COLO668 (cell line): ENCODE data around the gene TRIM27.
"Not testable (repeated sequence)": the region's sequence is repeated elsewhere in the genome, so short reads cannot be mapped to it uniquely, and the experiment has no call there.

Experiments used
- DNase-seq: peaks from one replicate; lab custom pipeline; 2025; ENCODE audit not compliant: unreplicated experiment; lab: John Stamatoyannopoulos, UW

The TRIM27 gene

DNA sequence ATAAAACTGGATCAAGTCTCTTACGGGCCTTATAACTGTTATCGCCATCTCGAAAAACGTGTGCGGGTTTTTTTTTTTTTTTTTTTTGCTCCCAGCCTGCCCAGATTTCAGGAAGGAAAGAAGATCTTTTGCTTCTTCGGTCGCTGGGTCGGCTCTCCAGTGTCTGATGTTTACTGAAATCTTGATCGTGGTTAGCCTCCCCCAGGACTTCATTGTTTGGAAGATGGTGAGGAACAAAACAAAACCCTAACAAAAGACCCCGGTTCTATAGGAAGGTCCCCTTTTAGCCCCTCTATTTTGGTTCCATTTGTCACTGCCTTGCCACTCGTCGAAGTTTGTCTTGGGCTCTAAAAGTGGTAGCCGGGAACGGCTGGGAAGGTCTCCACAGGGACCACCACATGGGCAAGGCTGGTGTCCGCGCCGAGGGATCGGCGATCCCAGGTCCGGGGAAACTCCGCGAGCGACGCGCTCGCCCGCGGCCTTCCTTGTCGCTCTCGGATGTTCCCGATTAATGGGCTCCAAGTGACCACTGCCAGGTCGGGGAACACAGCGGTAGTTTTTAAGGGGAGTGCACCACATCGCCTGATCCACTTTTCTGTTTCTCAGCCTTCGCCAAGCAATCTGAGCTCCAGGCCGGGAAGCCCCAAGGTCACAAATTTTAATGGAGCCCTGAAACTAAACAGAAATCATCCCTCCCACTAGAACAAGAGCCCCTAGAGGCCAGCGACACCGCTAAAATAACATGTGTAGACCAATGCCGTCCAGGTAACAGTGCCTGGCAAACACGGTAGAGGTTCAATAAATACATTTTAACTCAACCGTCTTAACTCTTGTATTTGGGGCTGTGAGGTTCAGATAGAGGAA is 27.0 kb downstream of the TRIM27 start:
- DNase-seq: peak; percentile 55

DNA sequence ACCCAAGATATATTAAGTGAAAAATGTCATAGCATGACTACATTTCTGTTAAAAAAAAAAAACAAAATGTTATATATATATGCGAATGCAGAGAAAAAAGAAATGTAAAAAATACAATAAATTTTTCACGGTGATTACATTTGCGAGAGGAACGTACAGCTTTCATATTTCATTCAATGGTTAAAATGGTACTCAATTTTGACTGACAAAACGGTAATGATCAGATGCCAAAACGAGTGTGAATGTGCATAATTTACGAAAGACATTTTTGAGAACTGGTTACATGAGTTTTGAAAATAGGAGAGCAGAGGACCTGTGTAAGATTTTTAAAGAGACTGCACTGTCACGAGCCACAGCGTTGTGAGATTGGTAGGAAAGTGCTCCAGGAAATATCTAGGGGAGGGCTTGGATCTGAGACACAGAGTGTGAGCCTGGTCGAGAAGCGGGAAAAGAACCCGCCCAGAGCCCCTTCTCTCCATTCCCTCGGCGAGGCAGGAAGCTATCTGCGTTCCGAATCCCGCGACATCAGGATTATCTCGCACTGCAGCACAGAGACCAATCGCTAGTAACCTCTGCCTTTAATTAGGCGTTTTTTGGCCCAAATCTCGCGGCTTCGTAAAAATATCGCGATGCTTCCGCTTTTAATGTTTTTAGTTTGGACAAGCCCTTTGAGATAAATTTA is 28.5 kb downstream of the TRIM27 start:
- DNase-seq: peak; percentile 81

DNA sequence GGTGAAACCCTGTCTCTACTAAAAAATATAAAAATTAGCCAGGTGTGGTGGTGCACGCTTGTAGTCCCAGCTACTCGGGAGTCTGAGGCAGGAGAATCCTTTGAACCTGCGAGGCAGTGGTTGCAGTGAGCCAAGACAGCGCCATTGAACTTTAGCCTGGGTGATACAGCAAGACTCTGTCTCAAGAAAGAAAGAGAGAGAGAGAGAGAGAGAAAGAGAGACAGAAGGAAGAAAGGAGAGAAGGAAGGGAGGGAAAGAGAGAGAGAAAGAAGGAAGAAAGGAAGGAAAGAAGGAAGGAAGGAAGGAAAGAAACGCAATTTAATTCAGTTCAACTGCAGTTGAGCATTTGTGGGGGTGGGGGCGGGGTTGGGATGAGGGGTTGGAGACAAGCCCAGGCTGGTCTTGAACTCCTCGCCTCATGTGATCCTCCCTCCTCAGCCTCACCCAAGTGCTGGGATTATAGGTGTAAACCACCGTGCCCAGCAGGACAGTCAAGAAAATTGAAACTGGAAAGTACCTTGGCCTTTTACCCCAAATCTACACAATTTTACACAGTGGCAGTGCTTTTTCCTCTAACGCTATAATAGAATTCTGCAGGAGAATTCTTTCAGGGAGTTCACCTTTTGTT is 30.5 kb downstream of the TRIM27 start:
- no peak for DNase-seq

DNA sequence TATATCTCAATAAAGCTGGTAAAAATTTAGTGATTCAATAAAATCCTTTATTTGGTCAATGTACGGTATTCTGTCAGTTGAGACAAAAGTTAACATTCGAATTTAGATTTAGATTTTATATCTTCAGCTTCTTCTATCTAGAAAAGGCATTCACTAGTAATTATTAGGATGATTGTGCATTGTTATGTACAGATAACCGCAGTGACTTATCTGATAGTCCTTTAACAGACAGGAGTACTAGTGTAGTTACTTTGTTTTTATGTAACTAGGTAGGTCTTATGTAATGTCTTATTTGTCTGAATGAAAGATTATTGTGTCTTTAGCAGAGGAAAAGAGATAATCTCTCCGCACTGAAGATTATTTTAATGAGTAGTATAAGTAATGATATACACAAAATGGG is 31.3 kb downstream of the TRIM27 start:
- DNase-seq: no peak

DNA sequence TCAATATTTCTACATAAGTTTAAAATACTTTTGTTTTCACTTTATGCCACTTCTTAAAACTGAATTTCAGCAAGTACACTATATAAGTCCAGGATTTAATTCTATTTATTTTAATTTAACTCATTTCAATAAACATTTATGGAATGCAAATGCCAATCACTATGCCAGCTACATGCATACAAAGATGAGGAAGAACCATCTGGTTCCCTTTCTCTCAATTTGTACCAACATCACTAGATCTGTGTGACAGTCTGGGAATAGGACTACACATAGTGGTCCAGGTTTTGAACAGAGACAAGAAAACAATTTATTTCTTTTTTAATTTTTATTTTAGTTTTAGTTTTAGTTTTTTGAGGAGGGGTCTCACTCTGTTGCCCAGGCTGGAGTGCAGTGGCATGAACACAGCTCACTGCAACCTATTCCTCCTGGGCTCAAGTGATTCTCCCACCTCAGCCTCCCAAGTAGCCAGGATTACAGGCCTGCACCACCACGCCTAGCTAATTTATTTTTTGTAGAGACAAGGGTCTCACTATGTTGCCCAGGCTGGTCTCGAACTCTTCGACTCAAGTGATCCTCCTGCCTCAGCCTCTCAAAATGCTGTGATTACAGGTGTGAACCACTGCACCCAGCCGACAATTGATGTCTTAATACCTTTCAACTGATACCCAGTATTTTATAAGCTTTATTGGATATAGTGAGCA is 35.8 kb downstream of the TRIM27 start:
- DNase-seq: no peak

DNA sequence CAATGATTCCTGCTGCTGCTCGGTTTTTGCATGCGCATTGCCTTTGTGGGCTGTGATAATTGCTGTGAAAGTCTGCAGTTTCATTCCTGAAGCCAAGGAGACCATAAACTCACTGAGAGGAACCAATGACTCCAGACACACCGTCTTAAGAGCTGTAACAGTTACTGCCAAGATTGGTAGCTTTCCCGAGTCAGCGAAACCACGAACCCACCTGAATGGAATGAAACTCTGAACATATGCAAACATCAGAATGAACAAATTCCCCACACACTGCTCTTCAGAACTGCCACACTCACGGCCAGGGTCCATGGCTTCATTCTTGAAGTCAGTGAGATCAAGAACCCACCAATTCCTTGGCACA is 37.7 kb downstream of the TRIM27 start:
- DNase-seq: no peak

DNA sequence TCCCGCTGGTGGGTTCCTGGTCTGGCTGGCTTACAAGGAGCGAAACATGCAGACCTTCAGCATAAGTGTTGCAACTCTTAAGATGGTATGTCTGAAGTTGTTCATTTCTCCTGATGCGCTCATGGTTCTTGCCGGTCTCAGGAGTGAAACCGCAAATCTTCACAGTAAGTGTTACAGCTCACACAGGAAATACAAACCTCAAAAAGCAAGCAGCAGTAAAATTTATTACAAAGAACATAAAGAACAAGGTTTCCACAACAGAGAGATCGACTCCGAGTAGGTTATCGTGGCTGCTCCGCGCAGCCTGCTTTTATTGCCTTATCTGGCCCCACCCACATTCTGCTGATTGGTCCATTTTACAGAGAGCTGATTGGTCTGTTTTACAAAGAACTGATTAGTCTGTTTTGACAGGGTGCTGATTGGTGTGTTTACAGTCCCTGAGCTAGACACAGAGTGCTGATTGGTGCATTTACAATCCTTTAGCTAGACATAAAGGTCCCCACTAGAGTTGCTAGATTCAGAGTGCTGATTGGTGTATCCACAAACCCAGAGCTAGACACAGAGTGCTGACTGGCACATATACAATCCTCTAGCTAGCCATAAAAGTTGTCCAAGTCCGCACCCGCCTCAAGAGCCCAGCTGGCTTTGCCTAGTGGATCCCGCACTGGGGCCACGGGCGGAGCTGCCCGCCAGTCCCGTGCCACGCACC is 39.2 kb downstream of the TRIM27 start:
- DNase-seq: no peak

DNA sequence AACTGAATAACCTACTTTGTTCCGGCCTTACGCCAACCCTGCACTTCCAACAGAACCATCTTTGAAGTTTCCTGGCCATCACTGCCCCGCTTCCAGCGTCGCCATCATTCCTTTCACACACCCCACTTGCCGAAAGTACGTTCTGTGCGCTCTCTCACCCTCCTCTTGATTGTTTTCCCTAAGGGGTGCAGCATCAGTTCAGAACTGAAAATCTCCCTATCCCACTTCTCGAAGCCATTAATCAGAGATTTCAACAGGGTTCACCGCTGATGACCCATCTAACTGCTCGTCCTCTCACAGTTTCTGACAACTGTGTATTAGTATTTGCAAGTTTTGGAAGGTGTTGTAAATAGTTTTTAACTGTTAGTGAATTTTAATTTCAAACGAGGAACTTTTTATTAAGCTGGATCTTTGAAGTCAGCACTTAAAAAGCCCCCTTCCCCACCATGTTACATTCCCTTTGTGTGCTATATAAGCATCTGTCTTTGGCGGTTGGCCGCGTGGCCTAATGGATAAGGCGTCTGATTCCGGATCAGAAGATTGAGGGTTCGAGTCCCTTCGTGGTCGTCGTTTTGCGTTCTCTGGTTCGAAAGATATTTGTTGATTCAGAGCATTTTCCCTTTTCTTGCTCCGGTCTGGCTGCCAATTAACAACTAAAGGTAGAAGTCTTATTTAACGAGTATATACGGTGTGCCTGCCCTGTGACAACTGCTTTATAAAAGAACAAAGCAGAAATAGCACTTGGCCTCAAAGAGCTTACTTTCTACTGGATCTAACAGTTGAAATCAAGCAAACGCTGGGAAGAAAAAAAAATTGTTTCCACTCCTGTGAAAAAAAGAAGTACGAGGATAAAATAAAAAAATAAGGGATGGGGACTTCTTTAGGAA is 42.6 kb downstream of the TRIM27 start:
- peak; percentile 52 for DNase-seq

DNA sequence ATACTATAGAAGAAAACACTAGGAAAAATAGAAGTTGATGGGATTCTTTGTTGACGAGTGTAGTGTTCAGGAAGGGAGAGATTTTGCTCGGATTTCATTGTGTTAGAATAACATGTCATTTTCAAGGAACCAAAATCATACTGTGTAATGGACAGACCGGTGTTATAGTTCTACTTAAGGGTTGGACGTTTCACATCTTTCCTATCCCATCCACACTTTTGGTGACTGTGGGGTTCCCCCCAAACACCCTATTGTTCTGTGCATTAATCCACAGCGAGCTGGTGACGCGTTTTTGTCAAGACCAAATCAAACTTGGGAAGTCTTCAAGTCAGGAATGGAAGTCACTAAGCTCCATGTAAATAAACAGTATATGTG is 43.3 kb downstream of the TRIM27 start:
- no peak for DNase-seq

DNA sequence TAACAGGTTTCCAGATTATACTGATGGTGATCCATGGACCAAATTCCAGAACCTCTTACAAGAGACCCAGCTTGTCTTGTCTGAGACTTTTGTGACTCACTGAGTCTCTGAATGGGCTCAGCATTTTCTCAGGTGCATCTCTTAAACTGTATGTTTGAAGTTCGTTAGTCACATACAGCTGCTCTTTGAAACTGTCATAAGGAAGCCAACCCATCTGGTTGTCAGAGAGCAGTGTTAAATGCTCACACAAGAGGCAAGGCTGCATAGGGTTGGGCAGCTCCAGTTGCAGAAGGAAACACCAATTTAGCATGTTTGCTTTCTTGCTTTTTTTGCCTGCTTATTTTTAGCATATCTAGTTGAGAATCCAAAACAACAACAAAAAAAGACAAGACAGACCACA is 47.1 kb downstream of the TRIM27 start:
- DNase-seq: no peak

DNA sequence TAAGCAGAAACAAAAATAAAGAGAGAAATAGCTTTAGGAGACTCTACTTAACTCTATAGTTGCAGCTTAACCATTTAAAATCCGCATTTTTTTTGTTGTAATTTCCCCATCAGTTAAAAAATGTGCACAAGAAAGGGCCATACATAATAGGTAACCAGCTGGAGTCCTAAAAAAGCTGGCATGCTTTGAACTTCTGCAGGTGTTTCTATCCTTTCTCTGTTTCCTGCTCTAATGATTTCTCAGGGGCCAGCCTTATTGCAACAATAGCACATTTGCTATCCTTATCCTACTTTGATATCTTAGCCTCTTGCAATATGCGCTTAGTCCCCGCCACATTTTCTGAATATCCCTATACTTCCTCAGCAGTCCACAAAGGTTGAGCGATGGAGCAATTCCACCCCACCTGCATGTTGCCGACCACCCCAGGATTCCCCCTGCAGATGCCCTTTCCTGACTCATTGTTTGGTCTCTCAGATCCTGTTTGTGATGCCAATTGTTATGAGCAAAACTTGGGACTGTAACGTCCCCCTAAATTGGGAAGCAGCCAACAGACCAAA is 48.5 kb downstream of the TRIM27 start:
- no peak for DNase-seq

DNA sequence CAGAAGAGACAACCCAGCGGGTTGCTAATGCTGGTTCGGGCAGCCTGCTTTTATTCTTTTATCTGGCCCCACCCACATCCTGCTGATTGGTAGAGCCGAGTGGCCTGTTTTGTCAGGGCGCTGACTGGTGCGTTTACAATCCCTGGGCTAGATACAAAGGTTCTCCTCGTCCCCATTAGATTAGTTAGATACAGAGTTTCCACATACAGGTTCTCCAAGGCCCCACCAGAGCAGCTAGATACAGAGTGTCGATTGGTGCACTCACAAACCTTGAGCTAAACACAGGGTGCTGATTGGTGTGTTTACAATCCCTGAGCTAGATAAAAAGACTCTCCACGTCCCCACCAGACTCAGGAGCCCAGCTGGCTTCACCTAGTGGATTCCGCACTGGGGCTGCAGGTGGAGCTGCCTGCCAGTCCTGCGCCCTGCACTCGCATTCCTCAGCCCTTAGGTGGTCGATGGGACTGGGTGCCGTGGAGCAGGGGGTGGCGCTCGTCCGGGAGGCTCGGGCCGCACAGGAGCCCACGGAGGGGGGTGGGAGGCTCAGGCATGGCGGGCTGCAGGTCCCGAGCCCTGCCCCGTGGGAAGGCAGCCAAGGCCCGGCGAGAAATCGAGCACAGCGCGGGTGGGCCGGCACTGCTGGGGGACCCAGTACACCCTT is 51.5 kb downstream of the TRIM27 start:
- not testable (repeated sequence) for DNase-seq

DNA sequence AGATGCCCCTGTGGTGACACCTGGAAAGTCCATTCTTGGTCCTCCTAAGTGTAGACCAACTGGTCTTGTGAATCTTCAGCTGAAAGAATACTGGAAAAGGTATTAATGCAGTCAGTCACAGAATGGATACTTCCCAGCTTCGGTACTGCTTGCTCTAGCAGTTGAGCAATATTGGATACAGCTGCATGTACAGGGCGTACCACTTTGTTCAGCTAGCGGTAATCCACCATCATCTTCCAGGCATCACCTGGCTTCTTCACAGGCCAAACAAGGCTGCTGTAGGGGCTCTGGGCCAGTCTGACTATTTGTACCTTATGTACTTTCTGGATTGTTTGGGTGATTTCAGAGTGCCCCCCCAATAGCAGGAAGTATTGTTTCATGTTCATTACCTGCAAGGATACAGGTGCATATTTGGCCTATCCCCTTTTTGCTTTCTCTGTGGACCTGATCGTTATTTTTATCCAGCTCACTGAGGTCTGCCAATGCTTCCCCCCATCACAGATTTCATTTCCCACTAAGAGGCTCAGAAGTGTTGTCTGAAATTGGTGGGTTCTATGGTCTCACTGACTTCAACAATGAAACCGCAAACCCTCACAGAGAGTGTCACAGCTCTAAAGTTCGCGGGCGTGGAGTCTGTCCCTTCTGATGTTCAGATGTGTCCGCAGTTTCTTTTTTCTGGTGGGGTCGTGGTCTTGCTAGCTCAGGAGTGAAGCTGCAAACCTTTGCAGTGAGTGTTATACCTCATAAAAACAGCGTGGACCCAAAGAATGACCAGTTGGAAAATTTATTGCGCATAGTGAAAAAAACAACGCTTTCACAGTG is 52.2 kb downstream of the TRIM27 start:
- no peak for DNase-seq

DNA sequence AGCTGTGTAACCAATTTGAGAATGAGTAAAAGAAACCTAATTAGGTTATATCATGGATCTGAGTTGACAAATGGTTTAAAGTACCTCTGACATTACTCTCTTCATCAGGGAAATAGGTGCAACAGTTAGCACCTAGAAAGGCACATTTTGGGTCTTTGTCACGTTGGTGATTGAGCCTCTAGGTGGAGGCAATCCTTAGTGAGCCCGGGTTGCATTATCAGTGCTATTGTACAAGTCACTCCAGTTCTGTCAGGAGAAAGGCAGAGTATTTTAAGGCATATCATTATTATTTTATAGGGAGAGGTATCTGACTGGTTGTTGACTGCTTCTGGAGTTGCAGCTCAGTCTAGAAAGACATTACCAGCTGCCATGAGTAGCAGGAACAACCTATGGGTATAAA is 54.9 kb downstream of the TRIM27 start:
- DNase-seq: no peak

DNA sequence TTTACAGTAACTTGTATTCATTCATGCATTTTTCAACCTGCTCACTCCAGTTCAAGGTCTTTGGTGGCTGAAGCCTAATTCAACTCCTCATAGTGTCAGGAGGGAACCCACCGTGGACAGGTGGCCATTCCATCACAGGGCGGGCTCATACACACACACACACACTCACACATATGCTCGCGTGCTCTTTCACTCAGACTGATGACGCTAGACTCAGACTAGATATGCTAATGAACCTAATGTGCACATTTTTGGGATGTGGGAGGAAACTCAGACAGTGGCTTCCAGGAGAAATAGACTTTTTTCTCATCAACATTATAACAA is 56.7 kb downstream of the TRIM27 start:
- peak; percentile 11 for DNase-seq

DNA sequence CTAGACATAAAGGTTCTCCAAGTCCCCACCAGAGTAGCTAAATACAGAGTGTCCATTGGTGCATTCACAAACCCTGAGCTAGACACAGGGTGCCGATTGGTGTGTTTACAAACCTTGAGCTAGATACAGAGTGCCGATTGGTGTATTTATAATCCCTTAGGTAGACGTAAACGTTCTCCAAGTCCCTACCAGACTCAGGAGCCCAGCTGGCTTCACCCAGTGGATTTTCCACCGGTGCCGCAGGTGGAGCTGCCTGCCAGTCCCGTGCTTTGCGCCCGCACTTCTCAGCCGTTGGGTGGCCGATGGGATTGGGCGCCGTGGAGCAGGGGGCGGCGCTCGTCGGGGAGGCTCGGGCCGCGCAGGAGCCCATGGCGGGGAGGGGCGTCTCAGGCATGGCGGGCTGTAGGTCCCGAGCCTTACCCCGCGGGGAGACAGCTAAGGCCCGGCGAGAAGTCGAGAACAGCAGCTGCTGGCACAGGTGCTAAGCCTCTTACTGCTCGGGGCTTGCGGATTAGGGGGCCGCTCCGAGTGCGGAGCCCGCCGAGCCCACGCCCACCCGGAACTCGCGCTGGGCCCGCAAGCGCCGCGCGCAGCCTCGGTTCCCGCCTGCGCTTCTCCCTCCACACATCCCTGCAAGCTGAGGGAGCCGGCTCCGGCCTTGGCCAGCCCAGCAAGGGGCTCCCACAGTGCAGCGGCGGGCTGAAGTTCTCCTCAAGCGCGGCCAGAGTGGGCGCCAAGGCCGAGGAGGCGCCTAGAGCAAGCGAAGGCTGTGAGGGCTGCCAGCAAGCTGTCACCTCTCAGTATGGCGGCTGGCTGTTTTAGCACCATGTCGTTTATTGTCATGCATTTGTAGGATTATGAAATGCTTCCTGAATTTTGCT is 57.3 kb downstream of the TRIM27 start:
- DNase-seq: peak; percentile 68

DNA sequence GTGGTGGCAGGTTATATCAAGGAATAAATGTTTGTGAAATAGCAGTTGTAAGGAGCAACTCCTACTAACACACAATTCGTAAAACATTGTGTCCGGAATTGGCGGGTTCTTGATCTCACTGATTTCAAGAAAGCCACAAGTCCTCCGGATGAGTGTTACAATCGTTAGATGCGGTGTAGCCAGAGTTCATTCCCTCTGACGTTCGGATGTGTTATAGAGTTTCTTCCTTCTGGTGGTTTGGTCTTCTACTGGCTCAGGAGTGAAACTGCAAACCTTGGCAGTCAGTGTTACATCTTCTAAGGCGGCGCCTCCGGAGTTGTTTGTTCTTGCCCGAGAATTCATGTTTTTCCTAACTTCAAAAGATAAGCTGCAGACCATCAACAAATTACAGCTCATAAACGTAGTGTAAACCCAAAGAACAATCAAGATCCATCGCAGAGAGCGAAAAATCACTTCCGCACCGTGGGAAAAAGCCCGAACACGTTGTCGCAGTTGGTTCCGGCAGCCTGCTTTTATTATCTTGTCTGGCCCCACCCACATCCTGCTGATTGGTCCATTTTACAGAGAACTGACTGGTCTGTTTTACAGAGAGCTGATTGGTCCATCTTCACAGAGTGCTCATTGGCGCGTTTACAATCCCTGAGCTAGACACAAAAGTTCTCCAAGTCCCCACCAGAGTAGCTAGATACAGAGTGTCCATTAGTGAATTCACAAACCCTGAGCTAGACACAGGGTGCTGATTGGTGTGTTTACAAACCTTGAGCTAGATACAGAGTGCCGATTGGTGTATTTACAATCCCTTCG is 58.2 kb downstream of the TRIM27 start:
- DNase-seq: no peak
